OCI-LY7 (cell line): ENCODE data around the gene STXBP2. TPM values are rescaled to one million over a fixed set of nuclear protein-coding genes. Genes with fewer than 3 reads are reported as not detected.
A peak's percentile ranks its signal among the peaks of the same experiment; 100 is the strongest.

Experiments used
- BruUV-seq: library from RNA; stranded (reverse); fragments of 400-500 nt; replicated peaks from 2 replicates; lab custom pipeline; 2021; lab: Mats Ljungman, UMichigan
- CTCF ChIA-PET: fragments of 300-600 bp; sonication (Branson Sonifier 250); formaldehyde crosslinking; loops from one replicate; lab custom pipeline; 2022; ENCODE audit warnings: antibody characterized with exemption; ENCODE audit not compliant: unreplicated experiment; lab: Charles Lee
- POLR2A ChIA-PET: fragments of 300-600 bp; sonication (Branson Sonifier 250); formaldehyde crosslinking; loops from one replicate; lab custom pipeline; 2022; ENCODE audit warnings: antibody characterized with exemption; lab: Charles Lee
- DNase-seq: peaks from one replicate; pipeline ENCODE4 v3.0.0-alpha.2; 2015; ENCODE audit warnings: low spot score
- H2AFZ ChIP-seq: fragments of 200-600 bp; sonication (generic), shearing (Covaris generic); 2 replicates; pipeline ENCODE4 v1.6.1; 2014; ENCODE audit warnings: mild to moderate bottlenecking, antibody characterized with exemption, low read length, moderate library complexity
- H3K27ac ChIP-seq: fragments of 200-600 bp; sonication (generic); 2 replicates; pipeline ENCODE4 v1.5.1; 2014; ENCODE audit warnings: mixed run types, low read depth, mild to moderate bottlenecking, moderate library complexity, low read length, inconsistent platforms; ENCODE audit not compliant: poor library complexity, severe bottlenecking
- H3K36me3 ChIP-seq: fragments of 200-600 bp; sonication (generic); 2 replicates; pipeline ENCODE4 v1.6.1; 2014; ENCODE audit warnings: mild to moderate bottlenecking, antibody characterized with exemption, low read length, moderate library complexity, mixed read lengths; ENCODE audit not compliant: insufficient read depth
- H3K4me1 ChIP-seq: fragments of 200-600 bp; sonication (generic); 2 replicates; pipeline ENCODE4 v1.5.1; 2014; ENCODE audit warnings: mild to moderate bottlenecking, low read length; ENCODE audit not compliant: insufficient read depth, poor library complexity, severe bottlenecking
- H3K4me2 ChIP-seq: fragments of 200-600 bp; sonication (generic); 2 replicates; pipeline ENCODE4 v1.6.1; 2014; ENCODE audit warnings: mild to moderate bottlenecking, low read length
- H3K4me3 ChIP-seq: fragments of 200-600 bp; sonication (generic); 2 replicates; pipeline ENCODE4 v1.5.1; 2014; ENCODE audit warnings: mild to moderate bottlenecking, low read depth, low read length; ENCODE audit not compliant: poor library complexity, severe bottlenecking
- H3K79me2 ChIP-seq: fragments of 200-600 bp; sonication (generic); 2 replicates; pipeline ENCODE4 v1.6.1; 2016; ENCODE audit warnings: low read depth, mild to moderate bottlenecking, low read length, moderate library complexity, mixed read lengths; ENCODE audit not compliant: insufficient read depth
- H3K9me2 ChIP-seq: fragments of 200-600 bp; sonication (generic); 2 replicates; pipeline ENCODE4 v1.6.1; 2016; ENCODE audit warnings: mild to moderate bottlenecking, low read length, mixed read lengths; ENCODE audit not compliant: insufficient read depth
- H3K9me3 ChIP-seq: fragments of 200-600 bp; sonication (generic); 2 replicates; pipeline ENCODE4 v1.6.1; 2014; ENCODE audit warnings: mild to moderate bottlenecking, mixed run types, low read length, mixed read lengths
- H4K20me1 ChIP-seq: fragments of 200-600 bp; sonication (generic); 2 replicates; pipeline ENCODE4 v1.6.1; 2014; ENCODE audit warnings: mild to moderate bottlenecking, antibody characterized with exemption, low read length, moderate library complexity, mixed read lengths; ENCODE audit not compliant: insufficient read depth
- EZH2phosphoT487 ChIP-seq: fragments of 200-600 bp; sonication (generic); IDR thresholded peaks from 2 replicates; pipeline ENCODE4 v1.6.1; 2018; ENCODE audit warnings: low read depth, borderline replicate concordance, mild to moderate bottlenecking, mixed run types, antibody characterized with exemption, low read length, moderate library complexity, mixed read lengths
- intact Hi-C: fragments of 100-400 bp; cut with micrococcal nuclease; formaldehyde crosslinking; loops from one replicate; pipeline ENCODE4 v1.10.0; 2022; ENCODE audit not compliant: unreplicated experiment
- total RNA-seq, 2 experiments: library from RNA; depleted of rRNA in 1 of 2; stranded (reverse); fragments of >200 nt in 1 of 2; shearing (Covaris generic) in 1 of 2; gene quantifications; 2 replicates each; pipeline ENCODE4 v1.2.3, GENCODE V29; 2014 to 2022
- TF ChIP-seq, protein P1 (sequence below): fragments of 200-600 bp; sonication (generic); conservative IDR thresholded peaks from 2 replicates; pipeline ENCODE4 v1.5.1; 2014; ENCODE audit warnings: mild to moderate bottlenecking, antibody characterized with exemption, low read length, moderate library complexity, mixed read lengths

Gene STXBP2
- total RNA-seq, 2 experiments from 2014 or later: 43.0 to 138 TPM

DNA sequence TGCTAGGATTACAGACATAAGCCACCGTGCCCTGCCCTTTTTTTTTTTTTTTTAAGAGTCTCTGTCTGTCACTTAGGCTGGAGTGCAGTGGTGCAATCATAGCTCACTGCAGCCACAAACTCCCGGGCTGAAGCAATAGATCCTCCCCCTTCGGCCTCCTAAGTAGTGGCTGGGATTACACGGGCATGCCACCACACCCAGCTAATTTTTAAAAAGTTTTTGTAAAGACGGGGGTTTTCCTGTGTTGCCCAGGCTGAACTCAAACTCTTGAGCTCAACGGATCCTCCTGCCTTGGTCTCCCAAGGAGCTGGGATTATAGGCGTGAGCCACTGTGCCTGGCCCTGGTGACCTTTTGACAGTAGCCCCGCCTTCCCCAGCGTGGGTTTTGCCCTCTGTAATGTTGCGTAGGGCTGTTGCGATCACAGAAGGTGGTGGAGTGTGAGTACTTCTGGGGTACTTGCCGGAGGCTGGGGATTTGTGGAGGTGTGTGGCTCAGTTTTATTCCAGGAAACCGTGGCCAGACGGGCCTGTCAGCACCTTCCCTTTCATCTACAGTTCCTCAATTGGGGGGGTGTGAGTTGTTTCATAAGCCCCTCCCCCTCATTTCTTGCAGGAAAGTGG is 20.3 kb downstream of the STXBP2 start:
- Histone ChIP-seq H3K4me2 (no peak overlapping the region), H2AFZ (peak overlapping the region; percentile 40; the same call in 1 of the 2 replicates), H3K9me3 (no peaks in the 10 kb centered on the region), H3K27ac (no peak overlapping the region), H4K20me1 (no peaks in the 10 kb centered on the region), H3K9me2 (no peaks in the 10 kb centered on the region), H3K4me3 (no peak overlapping the region), H3K79me2 (no peaks in the 10 kb centered on the region), H3K4me1 (peaks cover 11% of the 10 kb centered on the region), H3K36me3 (no peaks in the 10 kb centered on the region)
- ChIA-PET POLR2A (no interaction called here), CTCF (no interaction called here)
- intact Hi-C loops: no loop called here
- no TSS peak for BruUV-seq
- no peak for TF ChIP-seq EZH2phosphoT487
- TF ChIP-seq, protein P1, sequence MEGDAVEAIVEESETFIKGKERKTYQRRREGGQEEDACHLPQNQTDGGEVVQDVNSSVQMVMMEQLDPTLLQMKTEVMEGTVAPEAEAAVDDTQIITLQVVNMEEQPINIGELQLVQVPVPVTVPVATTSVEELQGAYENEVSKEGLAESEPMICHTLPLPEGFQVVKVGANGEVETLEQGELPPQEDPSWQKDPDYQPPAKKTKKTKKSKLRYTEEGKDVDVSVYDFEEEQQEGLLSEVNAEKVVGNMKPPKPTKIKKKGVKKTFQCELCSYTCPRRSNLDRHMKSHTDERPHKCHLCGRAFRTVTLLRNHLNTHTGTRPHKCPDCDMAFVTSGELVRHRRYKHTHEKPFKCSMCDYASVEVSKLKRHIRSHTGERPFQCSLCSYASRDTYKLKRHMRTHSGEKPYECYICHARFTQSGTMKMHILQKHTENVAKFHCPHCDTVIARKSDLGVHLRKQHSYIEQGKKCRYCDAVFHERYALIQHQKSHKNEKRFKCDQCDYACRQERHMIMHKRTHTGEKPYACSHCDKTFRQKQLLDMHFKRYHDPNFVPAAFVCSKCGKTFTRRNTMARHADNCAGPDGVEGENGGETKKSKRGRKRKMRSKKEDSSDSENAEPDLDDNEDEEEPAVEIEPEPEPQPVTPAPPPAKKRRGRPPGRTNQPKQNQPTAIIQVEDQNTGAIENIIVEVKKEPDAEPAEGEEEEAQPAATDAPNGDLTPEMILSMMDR: no peak
- DNase-seq: no peak

DNA sequence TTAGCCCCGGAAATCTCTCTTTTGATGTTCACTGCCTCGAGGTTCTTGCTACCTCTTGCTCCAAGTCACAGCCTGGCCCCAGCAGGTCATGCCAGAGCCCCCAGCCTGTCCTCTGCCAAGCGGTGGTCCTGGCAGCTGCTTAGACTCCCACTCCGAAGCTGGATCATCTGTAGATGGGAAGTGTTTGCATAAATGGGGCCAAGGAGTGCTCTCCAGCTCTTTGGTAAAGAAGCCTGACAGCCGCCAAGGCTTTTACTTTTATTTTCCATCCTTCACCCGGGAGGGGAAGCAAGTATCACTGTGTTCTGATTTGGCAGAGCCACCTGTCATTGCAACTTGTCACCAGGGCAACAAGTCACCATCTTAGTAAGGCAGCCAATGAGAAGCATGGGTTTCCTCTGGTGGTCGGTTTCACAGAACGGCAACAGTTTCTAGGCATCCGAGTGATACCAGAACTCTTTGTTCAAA is 21.3 kb downstream of the STXBP2 start:
- H2AFZ ChIP-seq: peak overlapping the region; percentile 93
- H4K20me1 ChIP-seq: no peaks in the 10 kb centered on the region
- no peaks in the 10 kb centered on the region for H3K36me3 ChIP-seq
- CTCF ChIA-PET: no interaction called here
- peak overlapping the region; percentile 52 for H3K4me3 ChIP-seq
- peak overlapping the region; percentile 24 for H3K27ac ChIP-seq
- H3K4me2 ChIP-seq: peak overlapping the region; percentile 69
- no peak for TF ChIP-seq EZH2phosphoT487
- TF ChIP-seq, protein P1: no peak
- no peaks in the 10 kb centered on the region for H3K79me2 ChIP-seq
- no peaks in the 10 kb centered on the region for H3K9me2 ChIP-seq
- POLR2A ChIA-PET: no interaction called here
- H3K4me1 ChIP-seq: peaks cover 9% of the 10 kb centered on the region
- DNase-seq: peak; percentile 78
- intact Hi-C loops: no loop called here
- no TSS peak for BruUV-seq
- no peaks in the 10 kb centered on the region for H3K9me3 ChIP-seq

DNA sequence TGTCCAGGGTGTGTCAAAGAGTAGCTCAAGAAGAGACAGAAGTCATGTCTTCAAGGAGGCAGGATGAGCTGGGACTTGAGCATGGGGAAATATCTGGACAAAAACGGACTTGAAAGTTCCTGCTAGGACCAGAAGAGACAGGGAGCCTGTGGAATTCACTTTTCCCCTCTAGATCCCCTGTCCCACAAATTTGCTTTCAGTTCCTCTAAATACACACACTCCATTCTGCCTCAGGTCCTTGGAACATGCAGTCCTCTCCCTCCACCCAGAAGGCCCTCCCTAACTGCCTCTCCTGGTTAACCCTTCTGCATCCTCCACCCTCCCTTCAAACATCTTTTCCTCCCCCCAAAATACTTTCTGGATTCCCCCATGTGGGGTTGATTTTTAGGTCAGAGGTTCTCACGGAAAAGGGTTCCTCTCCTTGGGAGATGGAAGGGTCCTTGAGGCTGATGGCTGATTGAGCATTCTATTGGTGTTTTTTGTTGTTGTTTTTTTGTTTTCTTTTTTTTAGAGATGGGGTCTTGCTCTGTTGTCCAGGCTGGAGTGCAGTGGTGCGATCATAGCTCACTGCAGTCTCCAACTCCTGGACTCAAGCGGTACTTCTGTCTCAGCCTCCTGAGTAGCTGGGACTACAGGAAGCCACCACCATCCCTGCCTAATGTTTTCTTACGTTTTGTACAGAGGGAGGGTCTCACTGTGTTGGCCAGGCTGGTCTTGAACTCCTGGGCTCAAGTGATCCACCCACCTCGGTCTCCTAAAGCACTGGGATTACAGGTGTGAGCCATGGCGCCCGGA is 25.0 kb downstream of the STXBP2 start:
- Histone ChIP-seq H4K20me1 (no peaks in the 10 kb centered on the region), H3K79me2 (no peaks in the 10 kb centered on the region), H3K36me3 (no peaks in the 10 kb centered on the region), H3K27ac (no peak overlapping the region), H3K9me3 (no peaks in the 10 kb centered on the region), H3K4me2 (no peak overlapping the region), H3K4me1 (peaks cover 9% of the 10 kb centered on the region), H3K4me3 (no peak overlapping the region), H2AFZ (no peak overlapping the region), H3K9me2 (no peaks in the 10 kb centered on the region)
- no peak for TF ChIP-seq EZH2phosphoT487
- TF ChIP-seq, protein P1: no peak
- ChIA-PET POLR2A (no interaction called here), CTCF (no interaction called here)
- BruUV-seq: no TSS peak
- no peak for DNase-seq
- intact Hi-C loops: no loop called here
